ENCODE data around the gene ETF1.

Gene ETF1

GRCh38 chr5:138465261-138466124, 77.5 kb downstream of the ETF1 start, which contains the start of gene EGR1:
EGR1 (plus strand) TSS chr5:138465479; CDS start chr5:138465762, 283 bp downstream.
- H3K36me3 ChIP-seq (ENCODE audit: insufficient read depth), result no peaks in the 10 kb centered on the region
- H3K27me3 ChIP-seq (ENCODE audit: insufficient read depth, low read depth), result 0 out of 2 replicates have a peak, but pooled peaks cover 3% of the 10 kb centered on the region
- H3K27ac ChIP-seq, result peak within 1 kb of the TSS; percentile 78
- H3K4me2 ChIP-seq, result peak within 1 kb of the TSS; percentile 80
- TF ChIP-seq, protein P1, sequence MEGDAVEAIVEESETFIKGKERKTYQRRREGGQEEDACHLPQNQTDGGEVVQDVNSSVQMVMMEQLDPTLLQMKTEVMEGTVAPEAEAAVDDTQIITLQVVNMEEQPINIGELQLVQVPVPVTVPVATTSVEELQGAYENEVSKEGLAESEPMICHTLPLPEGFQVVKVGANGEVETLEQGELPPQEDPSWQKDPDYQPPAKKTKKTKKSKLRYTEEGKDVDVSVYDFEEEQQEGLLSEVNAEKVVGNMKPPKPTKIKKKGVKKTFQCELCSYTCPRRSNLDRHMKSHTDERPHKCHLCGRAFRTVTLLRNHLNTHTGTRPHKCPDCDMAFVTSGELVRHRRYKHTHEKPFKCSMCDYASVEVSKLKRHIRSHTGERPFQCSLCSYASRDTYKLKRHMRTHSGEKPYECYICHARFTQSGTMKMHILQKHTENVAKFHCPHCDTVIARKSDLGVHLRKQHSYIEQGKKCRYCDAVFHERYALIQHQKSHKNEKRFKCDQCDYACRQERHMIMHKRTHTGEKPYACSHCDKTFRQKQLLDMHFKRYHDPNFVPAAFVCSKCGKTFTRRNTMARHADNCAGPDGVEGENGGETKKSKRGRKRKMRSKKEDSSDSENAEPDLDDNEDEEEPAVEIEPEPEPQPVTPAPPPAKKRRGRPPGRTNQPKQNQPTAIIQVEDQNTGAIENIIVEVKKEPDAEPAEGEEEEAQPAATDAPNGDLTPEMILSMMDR (conservative IDR thresholded peaks at IDR 0.05; ENCODE audit: low read depth, low read length), result no peak
- H4K20me1 ChIP-seq (ENCODE audit: insufficient read depth), result no peaks in the 10 kb centered on the region
- H3K9ac ChIP-seq, result peak within 1 kb of the TSS; percentile 81
- no peak within 1 kb of the TSS for H3K4me3 ChIP-seq (IDR thresholded peaks at IDR 0.05; ENCODE audit: insufficient read depth, low read depth, low read length)
- H2AFZ ChIP-seq (ENCODE audit: low read depth), result peak within 1 kb of the TSS; percentile 98
- no peaks in the 10 kb centered on the region for H3K79me2 ChIP-seq (ENCODE audit: insufficient read depth, low read depth)
- H3K4me1 ChIP-seq (ENCODE audit: low read depth, poor library complexity, severe bottlenecking), result peaks cover 6% of the 10 kb centered on the region

- no peaks in the 10 kb centered on the region for H4K20me1 ChIP-seq (ENCODE audit: insufficient read depth)
- no peak overlapping the region for H3K4me3 ChIP-seq (IDR thresholded peaks at IDR 0.05; ENCODE audit: insufficient read depth, low read depth, low read length)
- H3K4me2 ChIP-seq, result peak overlapping the region; percentile 80
- no peaks in the 10 kb centered on the region for H3K79me2 ChIP-seq (ENCODE audit: insufficient read depth, low read depth)
- peak overlapping the region; percentile 98 for H2AFZ ChIP-seq (ENCODE audit: low read depth)
- peaks cover 6% of the 10 kb centered on the region for H3K4me1 ChIP-seq (ENCODE audit: low read depth, poor library complexity, severe bottlenecking)
- H3K36me3 ChIP-seq (ENCODE audit: insufficient read depth), result no peaks in the 10 kb centered on the region
- peak overlapping the region; percentile 81 for H3K9ac ChIP-seq
- H3K27ac ChIP-seq, result peak overlapping the region; percentile 78
- 0 out of 2 replicates have a peak, but pooled peaks cover 3% of the 10 kb centered on the region for H3K27me3 ChIP-seq (ENCODE audit: insufficient read depth, low read depth)
- TF ChIP-seq, protein P1 (conservative IDR thresholded peaks at IDR 0.05; ENCODE audit: low read depth, low read length), result peak; percentile 28; the same call in 1 of the 2 replicates
These were observed 78.4 kb downstream of the ETF1 start for GRCh38 chr5:138464388-138465260.

DNA sequence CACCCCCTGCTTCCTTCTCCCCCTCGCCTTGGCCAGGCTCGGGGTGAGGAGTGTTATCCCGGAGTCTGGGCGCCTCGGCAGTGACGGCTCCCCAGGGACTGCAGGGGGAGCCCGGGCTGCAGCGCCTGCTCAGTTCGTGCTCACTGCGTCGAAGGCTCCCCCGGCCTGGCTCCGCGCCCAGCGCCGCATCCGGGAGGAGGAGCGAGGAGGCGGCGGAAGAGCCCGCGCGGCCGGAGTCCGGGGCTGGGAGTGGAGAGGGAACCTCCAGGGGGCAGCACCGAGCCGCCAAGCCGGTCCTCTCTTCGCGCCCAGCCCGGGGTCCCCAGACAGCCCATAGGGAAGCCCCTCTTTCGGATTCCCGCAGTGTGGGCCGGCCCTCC, 79.0 kb downstream of the ETF1 start:
- TF ChIP-seq, protein P1 (conservative IDR thresholded peaks at IDR 0.05; ENCODE audit: low read depth, low read length), result peak; percentile 84
- Histone ChIP-seq H3K4me1 (ENCODE audit: low read depth, poor library complexity, severe bottlenecking) (peaks cover 6% of the 10 kb centered on the region), H3K27me3 (ENCODE audit: insufficient read depth, low read depth) (0 out of 2 replicates have a peak, but pooled peaks cover 3% of the 10 kb centered on the region), H3K27ac (peak overlapping the region; percentile 78), H4K20me1 (ENCODE audit: insufficient read depth) (no peaks in the 10 kb centered on the region), H3K79me2 (ENCODE audit: insufficient read depth, low read depth) (no peaks in the 10 kb centered on the region), H2AFZ (ENCODE audit: low read depth) (peak overlapping the region; percentile 98), H3K9ac (peak overlapping the region; percentile 81), H3K4me2 (peak overlapping the region; percentile 97), H3K36me3 (ENCODE audit: insufficient read depth) (no peaks in the 10 kb centered on the region), H3K4me3 (IDR thresholded peaks at IDR 0.05; ENCODE audit: insufficient read depth, low read depth, low read length) (no peak overlapping the region)

GRCh38 chr5:138463419-138464007, 79.5 kb downstream of the ETF1 start:
- H3K4me1 ChIP-seq (ENCODE audit: low read depth, poor library complexity, severe bottlenecking), result peaks cover 6% of the 10 kb centered on the region

More at GRCh38 chr5:138463419-138464007, 79.5 kb downstream of the ETF1 start:
- Histone ChIP-seq H3K27ac (peak overlapping the region; percentile 78), H2AFZ (ENCODE audit: low read depth) (peak overlapping the region; percentile 98), H3K36me3 (ENCODE audit: insufficient read depth) (no peaks in the 10 kb centered on the region), H3K27me3 (ENCODE audit: insufficient read depth, low read depth) (0 out of 2 replicates have a peak, but pooled peaks cover 3% of the 10 kb centered on the region), H3K9ac (peak overlapping the region; percentile 81), H3K4me3 (IDR thresholded peaks at IDR 0.05; ENCODE audit: insufficient read depth, low read depth, low read length) (no peak overlapping the region), H3K4me2 (peak overlapping the region; percentile 97), H3K79me2 (ENCODE audit: insufficient read depth, low read depth) (no peaks in the 10 kb centered on the region), H4K20me1 (ENCODE audit: insufficient read depth) (no peaks in the 10 kb centered on the region)
- TF ChIP-seq, protein P1 (conservative IDR thresholded peaks at IDR 0.05; ENCODE audit: low read depth, low read length), result no peak
